SU-DHL-6 (cell line): ENCODE data around the gene CCDC54.

ENCODE experiments used
- H2AFZ ChIP-seq: fragments of 200-600 bp; sonication (generic); 2 replicates; pipeline ENCODE4 v1.6.1; 2014; ENCODE audit warnings: low read depth, mild to moderate bottlenecking, moderate library complexity, mixed read lengths, antibody characterized with exemption, low read length; ENCODE audit not compliant: severe bottlenecking
- H3F3A ChIP-seq: fragments of 200-600 bp; shearing (Covaris generic); 2 replicates; pipeline ENCODE4 v1.6.0; 2016; ENCODE audit warnings: antibody characterized with exemption, mild to moderate bottlenecking; ENCODE audit not compliant: insufficient read depth
- H3K27ac ChIP-seq: fragments of 200-600 bp; sonication (generic); 2 replicates; pipeline ENCODE4 v1.5.1; 2016; ENCODE audit warnings: low read depth, mild to moderate bottlenecking, low read length, moderate library complexity, mixed read lengths
- H3K27me3 ChIP-seq: fragments of 200-600 bp; sonication (generic), shearing (Covaris generic); 2 replicates; pipeline ENCODE4 v1.6.0; 2014; ENCODE audit warnings: mild to moderate bottlenecking, low read length
- H3K36me3 ChIP-seq: fragments of 200-600 bp; sonication (generic); 2 replicates; pipeline ENCODE4 v1.6.1; 2014; ENCODE audit warnings: mild to moderate bottlenecking, low read length, mixed read lengths
- H3K4me2 ChIP-seq: fragments of 300-600, 200-600 bp; shearing (Covaris generic), sonication (generic); 2 replicates; pipeline ENCODE4 v1.6.0; 2014; ENCODE audit warnings: low read length, low read depth, mild to moderate bottlenecking; ENCODE audit not compliant: poor library complexity, severe bottlenecking
- H3K4me3 ChIP-seq: fragments of 200-600 bp; sonication (generic); 2 replicates; pipeline ENCODE4 v1.5.1; 2014; ENCODE audit warnings: antibody characterized with exemption, low read length, mild to moderate bottlenecking, mixed read lengths; ENCODE audit not compliant: insufficient read depth, poor library complexity, severe bottlenecking
- H3K79me2 ChIP-seq: fragments of 200-600 bp; sonication (generic); 2 replicates; pipeline ENCODE4 v1.6.1; 2014; ENCODE audit warnings: mild to moderate bottlenecking, low read length, moderate library complexity; ENCODE audit not compliant: insufficient read depth
- H3K9ac ChIP-seq: fragments of 200-600 bp; sonication (generic); 2 replicates; pipeline ENCODE4 v1.7.0; 2014; ENCODE audit warnings: mild to moderate bottlenecking, low read length
- H3K9me2 ChIP-seq: fragments of 200-600 bp; sonication (generic); replicated peaks from 2 replicates; pipeline ENCODE4 v1.6.1; 2014; ENCODE audit warnings: low read length; ENCODE audit not compliant: insufficient read depth
- H3K9me3 ChIP-seq: fragments of 200-600 bp; sonication (generic); 2 replicates; pipeline ENCODE4 v1.6.1; 2014; ENCODE audit warnings: low read length, mixed read lengths; ENCODE audit not compliant: insufficient read depth
- H4K20me1 ChIP-seq: fragments of 200-600 bp; sonication (generic); 2 replicates; pipeline ENCODE4 v1.6.1; 2014; ENCODE audit warnings: low read depth, mild to moderate bottlenecking, antibody characterized with exemption, low read length, moderate library complexity, mixed read lengths
- CTCF ChIP-seq: fragments of 200-600 bp; sonication (generic); IDR thresholded peaks from one replicate; pipeline ENCODE4 v1.5.1; 2017; ENCODE audit warnings: antibody characterized with exemption, mild to moderate bottlenecking, low read length, moderate library complexity; ENCODE audit not compliant: insufficient read depth, poor library complexity, severe bottlenecking
- EZH2phosphoT487 ChIP-seq: fragments of 200-600 bp; sonication (generic), shearing (Covaris generic); conservative IDR thresholded peaks from 2 replicates; pipeline ENCODE4 v1.6.1; 2018; ENCODE audit warnings: mild to moderate bottlenecking, antibody characterized with exemption, low read length, moderate library complexity, mixed read lengths

The CCDC54 gene

GRCh38 chr3:107409365-107409764, 32.1 kb downstream of the CCDC54 start:
- H3K9ac ChIP-seq: no peak overlapping the region
- no peaks in the 10 kb centered on the region for H3K9me2 ChIP-seq
- H2AFZ ChIP-seq: no peak overlapping the region
- H3K4me2 ChIP-seq: no peak overlapping the region
- H3K9me3 ChIP-seq: no peaks in the 10 kb centered on the region
- H3K27me3 ChIP-seq: no peaks in the 10 kb centered on the region
- no peak for TF ChIP-seq EZH2phosphoT487
- no peaks in the 10 kb centered on the region for H4K20me1 ChIP-seq
- no peak overlapping the region for H3K4me3 ChIP-seq
- H3F3A ChIP-seq: no peaks in the 10 kb centered on the region
- H3K27ac ChIP-seq: no peak overlapping the region
- H3K36me3 ChIP-seq: no peaks in the 10 kb centered on the region
- H3K79me2 ChIP-seq: no peaks in the 10 kb centered on the region

- no peak overlapping the region for H3K4me2 ChIP-seq
- no peaks in the 10 kb centered on the region for H3K27me3 ChIP-seq
- TF ChIP-seq EZH2phosphoT487 (no peak), CTCF (no peak)
- H3K36me3 ChIP-seq: no peaks in the 10 kb centered on the region
- no peak overlapping the region for H2AFZ ChIP-seq
- no peaks in the 10 kb centered on the region for H4K20me1 ChIP-seq
- no peaks in the 10 kb centered on the region for H3K79me2 ChIP-seq
- H3K27ac ChIP-seq: no peak overlapping the region
- H3F3A ChIP-seq: no peaks in the 10 kb centered on the region
- no peak overlapping the region for H3K9ac ChIP-seq
- H3K9me2 ChIP-seq: no peaks in the 10 kb centered on the region
- H3K4me3 ChIP-seq: no peak overlapping the region
- H3K9me3 ChIP-seq: no peaks in the 10 kb centered on the region
Observed at GRCh38 chr3:107410606-107411005, 33.4 kb downstream of the CCDC54 start.

GRCh38 chr3:107411056-107411455, 33.8 kb downstream of the CCDC54 start:
- H3K79me2 ChIP-seq: no peaks in the 10 kb centered on the region
- no peak overlapping the region for H2AFZ ChIP-seq
- no peak overlapping the region for H3K4me3 ChIP-seq
- no peaks in the 10 kb centered on the region for H3K36me3 ChIP-seq
- H3F3A ChIP-seq: no peaks in the 10 kb centered on the region
- no peaks in the 10 kb centered on the region for H3K27me3 ChIP-seq
- no peaks in the 10 kb centered on the region for H4K20me1 ChIP-seq
- H3K9me3 ChIP-seq: no peaks in the 10 kb centered on the region
- H3K27ac ChIP-seq: no peak overlapping the region
- no peaks in the 10 kb centered on the region for H3K9me2 ChIP-seq
- no peak for TF ChIP-seq CTCF
- no peak for TF ChIP-seq EZH2phosphoT487
- H3K9ac ChIP-seq: no peak overlapping the region
- no peak overlapping the region for H3K4me2 ChIP-seq

- H3K79me2 ChIP-seq: no peaks in the 10 kb centered on the region
- no peak overlapping the region for H3K9ac ChIP-seq
- no peaks in the 10 kb centered on the region for H3F3A ChIP-seq
- no peak for TF ChIP-seq CTCF
- no peak for TF ChIP-seq EZH2phosphoT487
- H3K9me3 ChIP-seq: no peaks in the 10 kb centered on the region
- no peak overlapping the region for H2AFZ ChIP-seq
- H3K27me3 ChIP-seq: no peaks in the 10 kb centered on the region
- no peaks in the 10 kb centered on the region for H3K36me3 ChIP-seq
- H3K27ac ChIP-seq: no peak overlapping the region
- no peaks in the 10 kb centered on the region for H3K9me2 ChIP-seq
- no peak overlapping the region for H3K4me3 ChIP-seq
- H3K4me2 ChIP-seq: no peak overlapping the region
- no peaks in the 10 kb centered on the region for H4K20me1 ChIP-seq
Observed at GRCh38 chr3:107411779-107412178, 34.5 kb downstream of the CCDC54 start.
